Measurements from ENCODE around the gene PUS1. TPM values are rescaled to one million over a fixed set of nuclear protein-coding genes. Genes with fewer than 3 reads are reported as not detected.
A peak's percentile ranks its signal among the peaks of the same experiment; 100 is the strongest.

The PUS1 gene
- total RNA-seq, 5 donors from 2014 or later (not counting 1 experiment from before 2014, with no cell fraction given) = 27.8 to 71.4 (median 66.5) TPM

- Histone ChIP-seq H3K36me3 (ENCODE audit: control insufficient read depth in 2 of 2, extremely low read depth in 1 of 2, insufficient read depth in 1 of 2, low read length in 1 of 2) (peaks cover 24 to 34% of the 10 kb centered on the region in 2 donors), H3K27ac (ENCODE audit: low read length) (no peak overlapping the region), H3K27me3 (replicated peaks in 1 of 2; ENCODE audit: control insufficient read depth in 2 of 2, extremely low read depth in 1 of 2, insufficient read depth in 2 of 2, low read length in 1 of 2) (no peaks in the 10 kb centered on the region), H3K9me3 (no peaks in the 10 kb centered on the region), H3K4me1 (ENCODE audit: control insufficient read depth in 1 of 2, extremely low read depth in 1 of 2, insufficient read depth in 2 of 2, low read length in 2 of 2) (peaks cover 0 to 3% of the 10 kb centered on the region in 2 experiments), H3K4me3 (ENCODE audit: control insufficient read depth in 1 of 2, extremely low read depth in 1 of 2, low read length in 1 of 2) (no peak overlapping the region)
- Mint-ChIP-seq H3K27ac (no peak overlapping the region), H3K36me3 (peaks cover 26% of the 10 kb centered on the region), H3K4me3 (no peak overlapping the region), H3K27me3 (no peaks in the 10 kb centered on the region), H3K4me1 (peaks cover 3 to 5% (median 3%) of the 10 kb centered on the region in 3 donors), H3K9me3 (no peaks in the 10 kb centered on the region)
- ChIA-PET POLR2A (no interaction called here), CTCF (no interaction called here)
- 99% methylated on average over 12 of the region's 12 CpGs for WGBS (ENCODE audit: insufficient coverage)
- no peak for DNase-seq
- ATAC-seq (replicated peaks in 1 of 4) = no peak
Measured at GRCh38 chr12:131942671-131943070, 13.6 kb downstream of the PUS1 start.

GRCh38 chr12:131943389-131943788, 14.3 kb downstream of the PUS1 start:
- Histone ChIP-seq H3K27ac (ENCODE audit: low read length) (no peak overlapping the region), H3K4me1 (ENCODE audit: control insufficient read depth in 1 of 2, extremely low read depth in 1 of 2, insufficient read depth in 2 of 2, low read length in 2 of 2) (peaks cover 0 to 7% of the 10 kb centered on the region in 2 experiments), H3K27me3 (replicated peaks in 1 of 2; ENCODE audit: control insufficient read depth in 2 of 2, extremely low read depth in 1 of 2, insufficient read depth in 2 of 2, low read length in 1 of 2) (no peaks in the 10 kb centered on the region), H3K4me3 (ENCODE audit: control insufficient read depth in 1 of 2, extremely low read depth in 1 of 2, low read length in 1 of 2) (no peak overlapping the region), H3K9me3 (no peaks in the 10 kb centered on the region), H3K36me3 (ENCODE audit: control insufficient read depth in 2 of 2, extremely low read depth in 1 of 2, insufficient read depth in 1 of 2, low read length in 1 of 2) (peaks cover 24 to 34% of the 10 kb centered on the region in 2 donors)
- ChIA-PET POLR2A (no interaction called here), CTCF (no interaction called here)
- H3K27ac Mint-ChIP-seq = no peak overlapping the region
- no peaks in the 10 kb centered on the region for H3K9me3 Mint-ChIP-seq
- ATAC-seq (replicated peaks in 1 of 4) (no peak), DNase-seq (no peak)
- peaks cover 26% of the 10 kb centered on the region for H3K36me3 Mint-ChIP-seq
- H3K4me1 Mint-ChIP-seq = peaks cover 9 to 11% (median 11%) of the 10 kb centered on the region in 3 donors
- no peak overlapping the region for H3K4me3 Mint-ChIP-seq
- 96% methylated on average over 3 of the region's 8 CpGs for WGBS (ENCODE audit: insufficient coverage)
- no peaks in the 10 kb centered on the region for H3K27me3 Mint-ChIP-seq

DNA sequence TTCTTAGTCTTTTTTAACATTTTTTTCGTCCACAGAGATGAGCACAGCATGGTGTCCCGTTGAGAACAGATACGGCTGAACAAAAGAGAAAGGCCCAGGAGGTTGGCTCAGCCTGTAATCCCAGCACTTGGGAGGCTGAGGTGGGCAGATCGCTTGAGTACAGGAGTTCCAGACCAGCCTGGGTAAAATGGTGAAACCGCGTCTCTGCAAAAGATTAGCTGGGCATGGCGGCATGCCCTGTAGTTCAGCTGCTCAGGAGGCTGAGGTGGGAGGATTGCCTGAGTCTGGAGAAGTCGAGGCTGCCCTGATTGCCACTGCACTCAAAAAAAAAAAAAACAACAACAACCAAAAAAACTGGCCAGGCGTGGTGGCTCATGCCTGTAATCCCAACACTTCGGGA, 14.8 kb downstream of the PUS1 start:
- WGBS (ENCODE audit: insufficient coverage) = 100% methylated on average over 7 of the region's 10 CpGs
- H3K4me3 Mint-ChIP-seq = no peak overlapping the region
- peaks cover 13 to 16% (median 15%) of the 10 kb centered on the region in 3 donors for H3K4me1 Mint-ChIP-seq
- DNase-seq (no peak), ATAC-seq (replicated peaks in 1 of 4) (no peak)
- no peak overlapping the region for H3K27ac Mint-ChIP-seq
- no peak overlapping the region for H3K27ac ChIP-seq (ENCODE audit: low read length)
- CTCF ChIA-PET = no interaction called here
- H3K4me3 ChIP-seq (ENCODE audit: control insufficient read depth in 1 of 2, extremely low read depth in 1 of 2, low read length in 1 of 2) = no peak overlapping the region
- no peaks in the 10 kb centered on the region for H3K27me3 ChIP-seq (replicated peaks in 1 of 2; ENCODE audit: control insufficient read depth in 2 of 2, extremely low read depth in 1 of 2, insufficient read depth in 2 of 2, low read length in 1 of 2)
- no peaks in the 10 kb centered on the region for H3K27me3 Mint-ChIP-seq
- POLR2A ChIA-PET = no interaction called here
- H3K36me3 Mint-ChIP-seq = peaks cover 26% of the 10 kb centered on the region
- H3K9me3 ChIP-seq = no peaks in the 10 kb centered on the region
- peaks cover 23 to 34% of the 10 kb centered on the region in 2 donors for H3K36me3 ChIP-seq (ENCODE audit: control insufficient read depth in 2 of 2, extremely low read depth in 1 of 2, insufficient read depth in 1 of 2, low read length in 1 of 2)
- H3K4me1 ChIP-seq (ENCODE audit: control insufficient read depth in 1 of 2, extremely low read depth in 1 of 2, insufficient read depth in 2 of 2, low read length in 2 of 2) = peaks cover 2 to 11% of the 10 kb centered on the region in 2 experiments
- no peaks in the 10 kb centered on the region for H3K9me3 Mint-ChIP-seq

- Mint-ChIP-seq H3K27ac (no peak overlapping the region), H3K27me3 (no peaks in the 10 kb centered on the region), H3K4me3 (no peak overlapping the region), H3K4me1 (peaks cover 16 to 21% (median 20%) of the 10 kb centered on the region in 3 donors), H3K9me3 (no peaks in the 10 kb centered on the region), H3K36me3 (peaks cover 25% of the 10 kb centered on the region)
- H3K27me3 ChIP-seq (replicated peaks in 1 of 2; ENCODE audit: control insufficient read depth in 2 of 2, extremely low read depth in 1 of 2, insufficient read depth in 2 of 2, low read length in 1 of 2) = no peaks in the 10 kb centered on the region
- H3K4me3 ChIP-seq (ENCODE audit: control insufficient read depth in 1 of 2, extremely low read depth in 1 of 2, low read length in 1 of 2) = no peak overlapping the region
- peaks cover 15 to 26% of the 10 kb centered on the region in 2 donors for H3K36me3 ChIP-seq (ENCODE audit: control insufficient read depth in 2 of 2, extremely low read depth in 1 of 2, insufficient read depth in 1 of 2, low read length in 1 of 2)
- no peak overlapping the region for H3K27ac ChIP-seq (ENCODE audit: low read length)
- CTCF ChIA-PET = no interaction called here
- 98% methylated on average over 30 of the region's 35 CpGs for WGBS (ENCODE audit: insufficient coverage)
- H3K4me1 ChIP-seq (ENCODE audit: control insufficient read depth in 1 of 2, extremely low read depth in 1 of 2, insufficient read depth in 2 of 2, low read length in 2 of 2) = peaks cover 2 to 18% of the 10 kb centered on the region in 2 experiments
- no peaks in the 10 kb centered on the region for H3K9me3 ChIP-seq
- ATAC-seq (replicated peaks in 1 of 4) = no peak
- DNase-seq = no peak
- POLR2A ChIA-PET = interaction anchor here in 1 of 2 donors (1.0 kb wide), 1 partner anchor 15 kb away, joined by 3 read pairs; no protein-coding TSS in a partner anchor
Measured at GRCh38 chr12:131944601-131945251, 15.7 kb downstream of the PUS1 start.

GRCh38 chr12:131946757-131947156, 17.7 kb downstream of the PUS1 start:
- CTCF ChIA-PET = interaction anchor here in 1 of 2 donors (0.7 kb wide), 1 partner anchor 234 kb away, joined by 3 read pairs; no protein-coding TSS in a partner anchor
- Histone ChIP-seq H3K9me3 (no peaks in the 10 kb centered on the region), H3K36me3 (ENCODE audit: control insufficient read depth in 2 of 2, extremely low read depth in 1 of 2, insufficient read depth in 1 of 2, low read length in 1 of 2) (peaks cover 11 to 20% of the 10 kb centered on the region in 2 donors), H3K4me3 (ENCODE audit: control insufficient read depth in 1 of 2, extremely low read depth in 1 of 2, low read length in 1 of 2) (no peak overlapping the region), H3K27me3 (replicated peaks in 1 of 2; ENCODE audit: control insufficient read depth in 2 of 2, extremely low read depth in 1 of 2, insufficient read depth in 2 of 2, low read length in 1 of 2) (no peaks in the 10 kb centered on the region), H3K27ac (ENCODE audit: low read length) (no peak overlapping the region), H3K4me1 (ENCODE audit: control insufficient read depth in 1 of 2, extremely low read depth in 1 of 2, insufficient read depth in 2 of 2, low read length in 2 of 2) (peaks cover 4 to 32% of the 10 kb centered on the region in 2 experiments)
- peaks cover 16 to 26% (median 26%) of the 10 kb centered on the region in 3 donors for H3K4me1 Mint-ChIP-seq
- H3K36me3 Mint-ChIP-seq = peaks cover 13% of the 10 kb centered on the region
- 75% methylated on average over 3 of the region's 6 CpGs for WGBS (ENCODE audit: insufficient coverage)
- H3K4me3 Mint-ChIP-seq = no peak overlapping the region
- POLR2A ChIA-PET = interaction anchor here in 1 of 2 donors (0.7 kb wide), 1 partner anchor 158 kb away, joined by 3 read pairs; no protein-coding TSS in a partner anchor
- H3K27me3 Mint-ChIP-seq = no peaks in the 10 kb centered on the region
- ATAC-seq (replicated peaks in 1 of 4) (no peak), DNase-seq (no peak)
- peak overlapping the region in 1 of 2 donors; percentile 6 for H3K27ac Mint-ChIP-seq
- no peaks in the 10 kb centered on the region for H3K9me3 Mint-ChIP-seq

- no peak for ATAC-seq (replicated peaks in 1 of 4)
- Histone ChIP-seq H3K36me3 (ENCODE audit: control insufficient read depth in 2 of 2, extremely low read depth in 1 of 2, insufficient read depth in 1 of 2, low read length in 1 of 2) (peaks cover 8 to 16% of the 10 kb centered on the region in 2 donors), H3K9me3 (no peaks in the 10 kb centered on the region), H3K4me3 (ENCODE audit: control insufficient read depth in 1 of 2, extremely low read depth in 1 of 2, low read length in 1 of 2) (no peak overlapping the region), H3K4me1 (ENCODE audit: control insufficient read depth in 1 of 2, extremely low read depth in 1 of 2, insufficient read depth in 2 of 2, low read length in 2 of 2) (peaks cover 4 to 39% of the 10 kb centered on the region in 2 experiments), H3K27me3 (replicated peaks in 1 of 2; ENCODE audit: control insufficient read depth in 2 of 2, extremely low read depth in 1 of 2, insufficient read depth in 2 of 2, low read length in 1 of 2) (no peaks in the 10 kb centered on the region), H3K27ac (ENCODE audit: low read length) (peak overlapping the region; percentile 38)
- no peak for DNase-seq
- H3K9me3 Mint-ChIP-seq = no peaks in the 10 kb centered on the region
- ChIA-PET CTCF (interaction anchor here in 1 of 2 donors (0.6 kb wide), 1 partner anchor 820 kb away, joined by 3 read pairs; no protein-coding TSS in a partner anchor), POLR2A (no interaction called here)
- H3K27ac Mint-ChIP-seq = peak overlapping the region; percentile 87 to 90
- WGBS (ENCODE audit: insufficient coverage) = 72% methylated on average over 7 of the region's 8 CpGs
- H3K4me3 Mint-ChIP-seq = peak overlapping the region in 1 of 3 donors; percentile 89
- H3K36me3 Mint-ChIP-seq = peaks cover 13% of the 10 kb centered on the region
- no peaks in the 10 kb centered on the region for H3K27me3 Mint-ChIP-seq
- peaks cover 17 to 30% (median 29%) of the 10 kb centered on the region in 3 donors for H3K4me1 Mint-ChIP-seq
Measured at GRCh38 chr12:131947482-131948027, 18.5 kb downstream of the PUS1 start.
